SK-N-MC (cell line): Measurements from ENCODE around the gene MCF2L.

Experiments
- DNase-seq: peaks from one replicate; pipeline ENCODE4 v3.0.0-alpha.2; 2011; ENCODE audit warnings: low read depth, low spot score
- H3K27ac ChIP-seq: fragments of 200-600 bp; sonication (generic); 2 replicates; pipeline ENCODE4 v1.5.1; 2016; ENCODE audit warnings: mixed run types
- H3K36me3 ChIP-seq: fragments of 200-600 bp; sonication (generic); 2 replicates; pipeline ENCODE4 v1.6.1; 2017; ENCODE audit warnings: antibody characterized with exemption, low read length, mixed read lengths; ENCODE audit not compliant: insufficient read depth
- H3K4me3 ChIP-seq: fragments of 200-600 bp; sonication (generic); 2 replicates; pipeline ENCODE4 v1.5.1; 2016
- H3K9ac ChIP-seq: fragments of 200-600 bp; sonication (generic); 2 replicates; pipeline ENCODE4 v1.8.0; 2017; ENCODE audit warnings: mixed run types, mixed read lengths; ENCODE audit not compliant: insufficient read length
- H3K9me3 ChIP-seq: fragments of 200-600 bp; sonication (generic); 2 replicates; pipeline ENCODE4 v1.6.1; 2017; ENCODE audit warnings: low read depth, mild to moderate bottlenecking, antibody characterized with exemption, low read length, moderate library complexity, mixed read lengths
- EZH2 ChIP-seq: fragments of 200-600 bp; sonication (generic); IDR thresholded peaks from one replicate; pipeline ENCODE4 v1.6.1; 2017; ENCODE audit warnings: antibody characterized with exemption
- FOXP2 ChIP-seq: optimal IDR thresholded peaks from 2 replicates; pipeline ENCODE3; 2011; ENCODE audit warnings: mild to moderate bottlenecking, moderate library complexity; ENCODE audit not compliant: insufficient read depth; ENCODE audit errors: extremely low read length, control extremely low read depth
- POLR2AphosphoS5 ChIP-seq: IDR thresholded peaks from 2 replicates; pipeline ENCODE4 v1.6.1; 2012; ENCODE audit warnings: mild to moderate bottlenecking, low read depth, low read length, borderline replicate concordance

Gene MCF2L

GRCh38 chr13:113058129-113058987, 89.3 kb downstream of the MCF2L start:
- Histone ChIP-seq H3K9me3 (no peaks in the 10 kb centered on the region), H3K27ac (no peak overlapping the region), H3K36me3 (no peaks in the 10 kb centered on the region), H3K9ac (no peak overlapping the region), H3K4me3 (no peak overlapping the region)
- no peak for DNase-seq
- no peak for TF ChIP-seq POLR2AphosphoS5
- no peak for TF ChIP-seq EZH2
- TF ChIP-seq FOXP2, result no peak

- no peak overlapping the region for H3K27ac ChIP-seq
- no peak overlapping the region for H3K9ac ChIP-seq
- no peak overlapping the region for H3K4me3 ChIP-seq
- DNase-seq, result no peak
- TF ChIP-seq FOXP2 (no peak), POLR2AphosphoS5 (no peak), EZH2 (no peak)
- H3K9me3 ChIP-seq, result no peaks in the 10 kb centered on the region
- no peaks in the 10 kb centered on the region for H3K36me3 ChIP-seq
Measured at GRCh38 chr13:113058988-113059850, 90.2 kb downstream of the MCF2L start.

- Histone ChIP-seq H3K9ac (no peak overlapping the region), H3K27ac (no peak overlapping the region), H3K36me3 (no peaks in the 10 kb centered on the region), H3K4me3 (no peak overlapping the region), H3K9me3 (no peaks in the 10 kb centered on the region)
- DNase-seq, result no peak
- no peak for TF ChIP-seq EZH2
- TF ChIP-seq FOXP2, result no peak
Measured at GRCh38 chr13:113059891-113060290, 90.9 kb downstream of the MCF2L start.

- no peak overlapping the region for H3K27ac ChIP-seq
- H3K9me3 ChIP-seq, result no peaks in the 10 kb centered on the region
- no peak for DNase-seq
- H3K36me3 ChIP-seq, result no peaks in the 10 kb centered on the region
- TF ChIP-seq POLR2AphosphoS5 (no peak), EZH2 (no peak), FOXP2 (no peak)
- H3K9ac ChIP-seq, result no peak overlapping the region
- no peak overlapping the region for H3K4me3 ChIP-seq
Measured at GRCh38 chr13:113060557-113061270, 91.7 kb downstream of the MCF2L start.

- H3K9ac ChIP-seq, result no peak overlapping the region
- no peak overlapping the region for H3K4me3 ChIP-seq
- no peak for DNase-seq
- H3K36me3 ChIP-seq, result no peaks in the 10 kb centered on the region
- H3K27ac ChIP-seq, result no peak overlapping the region
- TF ChIP-seq EZH2 (no peak), FOXP2 (no peak), POLR2AphosphoS5 (no peak)
- no peaks in the 10 kb centered on the region for H3K9me3 ChIP-seq
Measured at GRCh38 chr13:113061271-113061625, 92.2 kb downstream of the MCF2L start.

- TF ChIP-seq EZH2 (no peak), FOXP2 (no peak), POLR2AphosphoS5 (no peak)
- H3K27ac ChIP-seq, result no peak overlapping the region
- no peaks in the 10 kb centered on the region for H3K36me3 ChIP-seq
- no peak for DNase-seq
- no peak overlapping the region for H3K9ac ChIP-seq
- no peak overlapping the region for H3K4me3 ChIP-seq
- no peaks in the 10 kb centered on the region for H3K9me3 ChIP-seq
Measured at GRCh38 chr13:113061796-113062425, 92.9 kb downstream of the MCF2L start.

GRCh38 chr13:113062691-113063090, 93.7 kb downstream of the MCF2L start:
- Histone ChIP-seq H3K27ac (no peak overlapping the region), H3K4me3 (no peak overlapping the region), H3K36me3 (no peaks in the 10 kb centered on the region), H3K9me3 (no peaks in the 10 kb centered on the region), H3K9ac (no peak overlapping the region)
- no peak for DNase-seq
- TF ChIP-seq FOXP2 (no peak), POLR2AphosphoS5 (no peak), EZH2 (no peak)

- DNase-seq, result no peak
- H3K4me3 ChIP-seq, result no peak overlapping the region
- no peaks in the 10 kb centered on the region for H3K36me3 ChIP-seq
- H3K9me3 ChIP-seq, result no peaks in the 10 kb centered on the region
- H3K9ac ChIP-seq, result no peak overlapping the region
- no peak for TF ChIP-seq EZH2
- no peak for TF ChIP-seq FOXP2
- no peak for TF ChIP-seq POLR2AphosphoS5
- no peak overlapping the region for H3K27ac ChIP-seq
Measured at GRCh38 chr13:113063091-113063491, 94.1 kb downstream of the MCF2L start.
